Right renal pelvis (tissue), 4 donors: ENCODE results near the gene PKNOX2. TPM values are rescaled to one million over a fixed set of nuclear protein-coding genes. Genes with fewer than 3 reads are reported as not detected.

Experiments used
- DNase-seq, 4 donors: peaks; one replicate each; pipeline ENCODE4 v3.0.0-alpha.2; 2013; ENCODE audit warnings: low read depth in 4 of 4, low spot score in 3 of 4, missing footprints in 1 of 4
- polyA plus RNA-seq, 4 donors: library from polyadenylated mRNA; unstranded; fragments of 120-200 nt; gene quantifications; one replicate each; pipeline ENCODE4 v1.2.1, GENCODE V29; 2013; ENCODE audit not compliant: insufficient read length in 4 of 4

PKNOX2 gene
- polyA plus RNA-seq, 4 donors, result 13.2 to 14.5 (median 13.4) TPM

- DNase-seq, result no peak
These were observed 62.6 kb downstream of the PKNOX2 start for GRCh38 chr11:125227151-125227550.

DNA sequence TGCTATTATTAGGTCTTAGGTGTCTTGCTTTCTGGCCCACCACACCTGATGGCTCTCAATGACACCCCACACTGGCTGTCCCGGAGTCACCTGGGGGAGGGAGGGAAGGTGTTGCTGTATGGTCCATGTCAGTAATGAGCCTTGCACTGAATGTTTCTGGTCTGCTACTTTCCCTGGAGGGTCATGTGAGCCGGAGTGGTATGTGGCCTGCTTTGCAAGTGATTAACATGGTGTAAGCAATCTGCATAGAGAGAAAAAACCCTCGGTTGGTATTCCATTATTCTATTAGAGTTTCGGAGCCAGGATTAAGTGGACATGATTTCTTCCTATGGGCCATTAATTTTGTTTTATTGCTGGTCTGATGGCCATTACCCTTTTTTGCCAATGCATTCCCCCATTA lies 63.9 kb downstream of the PKNOX2 start:
- DNase-seq, result peak in 1 of 4 donors; percentile 43

- DNase-seq, result no peak
These were observed 64.4 kb downstream of the PKNOX2 start for GRCh38 chr11:125228993-125229392.

DNA sequence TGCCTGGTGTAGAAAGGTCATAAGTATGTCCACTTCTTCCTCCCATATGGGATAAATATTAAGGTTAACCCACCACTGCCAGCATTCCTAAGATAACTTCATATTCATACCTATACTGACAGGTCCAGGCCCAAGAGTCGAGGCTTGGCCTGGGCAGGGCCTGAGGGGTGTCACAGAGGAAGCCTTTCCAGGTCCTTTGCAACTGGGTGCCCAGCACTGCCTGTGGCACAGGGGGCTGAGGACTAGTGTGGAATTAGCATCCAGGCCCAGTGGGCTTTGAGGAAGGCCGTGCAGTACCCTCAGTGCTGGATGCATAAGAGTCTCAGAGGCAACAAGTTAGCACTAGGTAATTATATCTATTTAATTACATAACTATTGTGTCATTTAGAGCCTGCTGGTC lies 65.4 kb downstream of the PKNOX2 start:
- DNase-seq, result no peak

DNA sequence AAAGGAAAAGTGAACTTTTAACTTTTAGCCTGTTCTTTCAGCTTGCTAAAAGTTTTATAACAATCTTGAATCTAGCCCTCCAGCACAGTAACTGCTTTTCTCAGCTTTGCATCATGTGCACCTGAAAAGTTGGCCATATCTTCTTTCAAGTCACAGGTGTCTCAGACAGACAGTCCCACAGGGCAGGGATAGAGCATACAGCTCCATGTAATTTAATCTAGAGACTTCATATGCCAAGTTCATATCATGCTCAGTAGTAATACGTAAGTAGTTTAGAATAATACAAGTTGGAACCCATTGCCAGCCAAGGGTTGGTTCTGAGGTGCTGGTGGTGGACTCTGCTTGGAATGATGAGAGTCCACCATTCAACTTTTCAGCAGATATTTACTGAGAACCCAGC lies 68.6 kb downstream of the PKNOX2 start:
- DNase-seq, result no peak

DNA sequence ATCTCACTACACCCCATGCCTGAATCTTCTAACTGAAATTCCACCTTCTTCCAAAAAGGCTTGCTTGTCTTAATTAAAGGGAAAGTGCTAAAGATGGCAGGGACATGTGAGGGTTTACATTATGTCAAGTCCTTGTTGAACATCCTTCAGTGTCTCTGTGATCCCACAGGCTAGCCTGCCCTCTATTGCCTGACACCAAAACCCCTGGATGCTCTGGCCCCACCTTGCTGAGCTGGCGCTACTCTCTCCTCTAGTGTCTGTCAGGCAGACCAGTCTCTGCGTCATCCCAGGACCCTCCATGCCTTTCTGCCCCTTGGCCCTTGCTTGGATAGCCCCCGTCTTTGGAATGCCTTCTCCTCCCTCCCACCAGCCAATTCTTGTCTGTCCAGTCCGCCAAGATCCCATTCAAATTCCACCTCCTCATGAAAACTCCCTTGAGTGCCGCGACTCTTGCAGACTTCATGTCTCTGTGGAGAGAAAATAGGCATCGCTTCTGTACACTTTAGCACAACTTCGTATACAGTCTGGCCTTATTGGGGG lies 69.3 kb downstream of the PKNOX2 start:
- no peak for DNase-seq

DNA sequence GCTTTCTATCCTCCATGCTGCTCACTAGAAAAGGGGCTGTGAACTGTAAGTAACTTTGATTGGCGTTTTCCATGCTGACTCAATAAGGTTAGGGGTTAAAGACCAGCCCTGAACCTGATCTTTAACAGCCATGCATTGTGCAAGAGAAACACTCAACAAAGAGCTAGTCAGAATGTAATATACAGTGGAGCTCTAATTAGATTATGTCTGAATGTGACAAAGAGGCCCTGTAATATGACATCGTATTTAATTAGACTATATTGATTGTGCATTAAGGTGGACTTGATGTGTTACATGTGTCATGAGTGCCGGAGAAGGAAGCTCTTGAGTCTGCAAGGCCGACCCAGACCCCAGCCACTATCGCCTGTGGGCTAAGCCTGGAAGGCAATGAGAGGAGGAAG lies 70.5 kb downstream of the PKNOX2 start:
- DNase-seq, result no peak

GRCh38 chr11:125236072-125236825 lies 71.7 kb downstream of the PKNOX2 start:
- no peak for DNase-seq

GRCh38 chr11:125239585-125240560 lies 75.3 kb downstream of the PKNOX2 start:
- no peak for DNase-seq

- DNase-seq, result no peak
These were observed 76.6 kb downstream of the PKNOX2 start for GRCh38 chr11:125241104-125241503.

- DNase-seq, result no peak
These were observed 77.7 kb downstream of the PKNOX2 start for GRCh38 chr11:125242141-125242775.

DNA sequence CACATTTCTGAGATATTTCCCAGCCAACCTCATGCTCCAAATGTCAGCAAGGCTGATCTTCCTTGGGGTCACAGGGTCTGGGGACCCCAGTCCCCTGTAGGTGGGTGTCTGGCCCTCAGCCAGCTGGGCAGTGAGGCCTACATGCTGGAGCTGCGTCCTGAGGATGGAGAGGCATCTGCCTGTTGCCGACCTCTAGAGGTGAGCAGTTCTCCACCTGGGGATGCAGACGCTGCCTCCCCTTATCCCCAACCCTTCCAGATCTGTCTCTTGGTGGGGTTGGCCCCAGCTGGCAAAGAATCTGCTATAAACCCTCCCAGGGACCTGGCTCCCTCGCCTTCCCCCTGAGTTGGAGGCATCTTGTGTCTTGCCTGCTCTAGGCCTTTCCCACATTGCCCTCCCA lies 79.6 kb downstream of the PKNOX2 start:
- DNase-seq, result no peak

DNA sequence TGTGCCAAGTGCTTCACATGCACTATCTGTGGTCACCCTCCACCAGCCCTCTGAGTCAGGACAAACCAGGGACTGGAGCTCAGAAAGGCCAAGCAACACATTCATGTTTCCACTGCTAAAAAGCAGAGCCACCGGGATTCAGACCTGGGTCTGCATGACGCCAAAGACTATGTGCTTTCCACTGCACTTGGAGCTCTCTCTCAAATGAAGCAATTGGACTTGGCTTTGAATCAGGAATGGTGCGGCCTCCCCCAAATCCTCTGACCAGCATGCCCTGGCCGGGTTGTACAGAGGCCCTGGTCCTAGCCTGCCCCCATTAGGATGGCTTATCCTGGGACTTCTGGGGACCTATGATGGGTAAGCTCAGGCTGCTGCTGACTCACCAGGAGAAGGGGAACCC lies 80.7 kb downstream of the PKNOX2 start:
- no peak for DNase-seq

DNA sequence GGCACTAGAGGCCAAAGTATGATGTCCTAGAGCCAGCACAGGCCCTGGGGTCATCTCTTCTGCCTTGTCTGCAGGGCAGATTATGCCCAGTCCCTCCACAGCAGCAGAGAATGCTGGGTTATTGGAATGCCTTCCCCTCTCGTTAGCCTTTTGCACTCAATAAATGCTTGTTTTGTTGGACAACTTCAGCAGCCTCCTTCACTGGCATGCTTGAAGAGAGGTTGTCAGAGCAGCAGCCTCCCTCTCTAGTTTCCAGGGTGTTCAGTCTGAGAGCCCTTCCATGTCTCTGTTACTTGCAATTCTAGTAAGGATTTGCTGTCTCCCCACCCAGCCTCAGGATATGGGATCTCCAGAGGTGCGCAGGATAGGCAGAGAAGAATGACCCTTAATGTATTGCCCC lies 82.9 kb downstream of the PKNOX2 start:
- DNase-seq, result no peak

DNA sequence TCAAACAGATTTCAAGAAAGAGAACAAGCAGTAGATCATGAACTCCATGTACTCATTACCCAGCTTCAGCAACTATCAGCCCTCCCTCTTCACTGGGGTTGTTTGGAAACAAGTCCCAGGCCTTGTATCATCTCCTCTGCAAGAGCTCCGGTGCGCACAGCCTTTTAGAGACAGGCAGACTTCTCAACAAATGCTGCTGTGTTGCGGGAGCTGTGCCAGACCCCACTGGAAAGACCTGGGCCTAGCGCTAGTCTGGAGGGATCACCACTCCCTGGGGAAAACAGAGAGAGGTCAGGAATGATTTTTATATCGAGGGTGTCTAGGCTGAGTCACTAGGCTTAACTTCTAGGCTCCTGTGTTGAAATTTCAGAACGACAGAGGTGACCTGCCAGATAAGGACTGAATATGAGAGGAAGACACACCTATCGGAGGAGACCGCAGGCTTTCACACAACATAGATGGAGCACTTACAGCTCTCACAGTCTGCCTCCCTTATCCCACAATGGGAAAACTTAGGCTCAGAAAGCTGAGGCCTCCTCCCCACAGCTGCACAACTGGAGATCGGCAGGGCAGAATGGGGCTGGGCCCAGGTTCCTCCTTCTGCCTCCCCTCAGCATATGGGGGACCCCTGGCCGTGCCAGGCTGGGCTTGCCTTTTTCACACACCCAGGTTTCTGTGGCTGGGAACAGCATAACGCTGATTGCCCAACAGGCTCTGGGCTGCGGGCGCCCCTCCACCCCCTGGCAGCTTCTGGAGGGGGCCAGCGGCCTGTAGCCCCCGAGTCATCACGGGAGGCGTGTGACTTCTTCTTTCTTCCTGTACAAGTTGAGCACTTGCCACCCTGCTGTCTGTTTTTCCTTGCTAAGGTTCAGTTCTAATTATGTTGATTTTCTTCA lies 86.0 kb downstream of the PKNOX2 start:
- no peak for DNase-seq

DNA sequence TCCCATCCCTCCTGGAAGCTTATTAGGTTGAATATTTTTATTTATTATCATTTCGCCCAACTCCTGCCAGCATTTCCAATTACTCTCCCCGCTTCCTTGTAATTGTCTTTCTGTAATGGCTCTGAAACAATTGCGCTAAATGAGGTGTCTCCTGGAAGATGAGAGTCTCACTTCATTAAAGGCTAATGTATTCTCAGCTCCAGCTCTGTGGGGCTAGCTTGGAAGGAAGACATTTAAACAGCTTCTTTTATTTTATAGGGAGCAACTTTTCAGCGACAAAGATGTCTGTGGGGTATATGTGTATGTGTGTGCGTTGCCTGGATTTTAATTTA lies 86.6 kb downstream of the PKNOX2 start:
- no peak for DNase-seq

GRCh38 chr11:125251956-125252355 lies 87.4 kb downstream of the PKNOX2 start:
- DNase-seq, result no peak

DNA sequence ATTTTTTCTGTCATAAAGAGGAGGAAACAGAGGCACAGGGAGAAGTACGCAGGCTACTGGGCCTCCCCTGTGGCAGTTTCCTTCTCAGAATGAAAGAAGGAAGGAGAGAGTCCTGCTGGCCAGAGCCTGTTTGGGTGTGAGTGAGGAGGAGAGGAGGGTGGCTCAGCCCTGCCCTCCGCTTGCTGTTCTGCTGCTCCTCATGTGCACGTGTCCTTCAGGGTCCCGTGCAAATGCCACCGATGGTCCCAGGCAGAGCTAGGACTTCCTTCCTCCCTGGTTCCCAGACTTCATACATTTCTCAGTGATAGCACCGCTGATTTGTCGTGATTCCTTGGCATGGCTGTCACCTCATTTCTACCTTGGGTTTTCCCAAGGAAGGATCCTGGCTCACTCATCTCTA lies 88.7 kb downstream of the PKNOX2 start:
- DNase-seq, result no peak

GRCh38 chr11:125253795-125254525 lies 89.4 kb downstream of the PKNOX2 start:
- no peak for DNase-seq
